CD4-positive, alpha-beta T cell (primary cell): ENCODE data around the gene CMIP. TPM values are rescaled to one million over a fixed set of nuclear protein-coding genes. Genes with fewer than 3 reads are reported as not detected.

Experiments used
- ATAC-seq: fragments of 200-7000 bp; cut with Tn5 transposase; one replicate; pipeline ENCODE4 v1.10.0; 2022; ENCODE audit warnings: mild to moderate bottlenecking; ENCODE audit not compliant: poor library complexity
- CTCF ChIA-PET: fragments of 350-600 bp; sonication (Branson Sonifier 250); formaldehyde crosslinking; loops from one replicate; lab custom pipeline; 2021; ENCODE audit warnings: antibody characterized with exemption, inconsistent platforms; lab: Charles Lee
- POLR2A ChIA-PET: fragments of 350-600 bp; sonication (Branson Sonifier 250); formaldehyde crosslinking; loops from one replicate; lab custom pipeline; 2021; ENCODE audit warnings: antibody characterized with exemption, inconsistent platforms; lab: Charles Lee
- DNase-seq, 14 experiments: peaks; one replicate each; pipeline ENCODE4 v3.0.0-alpha.2; 2013 to 2020; ENCODE audit warnings: mixed read lengths in 2 of 14
- H3K27ac ChIP-seq, 2 donors: one replicate each; pipeline versions ENCODE4 v1.5.1 to v1.7.0; 2013; ENCODE audit warnings: low read length in 2 of 2, low read depth in 1 of 2, mild to moderate bottlenecking in 1 of 2
- H3K27me3 ChIP-seq, 2 experiments: 1 replicate in 1 of 2; 2 replicates in 1 of 2; pipeline versions ENCODE4 v1.6.1 to v1.7.0; 2013; ENCODE audit warnings: low read length in 2 of 2, control low read depth in 1 of 2, mild to moderate bottlenecking in 1 of 2, moderate library complexity in 1 of 2; ENCODE audit not compliant: insufficient read depth in 2 of 2, control insufficient read depth in 1 of 2
- H3K36me3 ChIP-seq: one replicate; pipeline ENCODE4 v1.6.1; 2013; ENCODE audit warnings: low read length, control low read depth; ENCODE audit not compliant: insufficient read depth
- H3K4me1 ChIP-seq: one replicate; pipeline ENCODE4 v1.6.1; 2013; ENCODE audit warnings: low read length, control low read depth; ENCODE audit not compliant: insufficient read depth
- H3K4me3 ChIP-seq: one replicate; pipeline ENCODE4 v1.5.1; 2013; ENCODE audit warnings: mild to moderate bottlenecking, low read length, moderate library complexity
- H3K9me3 ChIP-seq, 2 experiments: 1 replicate in 1 of 2; 2 replicates in 1 of 2; pipeline versions ENCODE4 v1.6.1 to v1.7.0; 2013; ENCODE audit warnings: low read length in 2 of 2, mild to moderate bottlenecking in 2 of 2, control low read depth in 1 of 2, moderate library complexity in 1 of 2; ENCODE audit not compliant: control insufficient read depth in 1 of 2, insufficient read depth in 1 of 2
- H3K27ac Mint-ChIP-seq: one replicate; pipeline ENCODE4 v1.8.0; 2020; ENCODE audit warnings: mixed read lengths
- H3K27me3 Mint-ChIP-seq: one replicate; pipeline ENCODE4 v1.8.0; 2021; ENCODE audit warnings: mixed read lengths
- H3K36me3 Mint-ChIP-seq: one replicate; pipeline ENCODE4 v1.8.0; 2021; ENCODE audit warnings: low read depth, mixed read lengths
- H3K4me1 Mint-ChIP-seq: one replicate; pipeline ENCODE4 v1.8.0; 2021; ENCODE audit warnings: low read depth, mixed read lengths
- H3K4me3 Mint-ChIP-seq: one replicate; pipeline ENCODE4 v1.8.0; 2020; ENCODE audit warnings: mild to moderate bottlenecking, mixed read lengths
- H3K9me3 Mint-ChIP-seq: one replicate; pipeline ENCODE4 v1.8.0; 2020; ENCODE audit warnings: mixed read lengths
- intact Hi-C, 2 experiments: fragments of 100-400 bp; cut with DNase I in 1 of 2; cut with micrococcal nuclease in 1 of 2; formaldehyde crosslinking; loops; one replicate each; pipeline versions ENCODE4 v1.15.1 to v1.9.0; 2023 to 2025; cut with DNase I, micrococcal nuclease
- total RNA-seq, 174 experiments: library from RNA in 2 of 174; stranded (reverse) in 2 of 174; gene quantifications; one replicate each; pipeline ENCODE4 v1.2.3 and lab custom pipeline; 2021 to 2026
- TF ChIP-seq, protein P1 (sequence below): fragments of 200-600 bp; IDR thresholded peaks from one replicate; pipeline ENCODE4 v1.8.0; 2022; ENCODE audit warnings: antibody characterized with exemption, mild to moderate bottlenecking

CMIP gene
- total RNA-seq, 2 experiments from 2014 or later, result 33.5 to 35.3 TPM

DNA sequence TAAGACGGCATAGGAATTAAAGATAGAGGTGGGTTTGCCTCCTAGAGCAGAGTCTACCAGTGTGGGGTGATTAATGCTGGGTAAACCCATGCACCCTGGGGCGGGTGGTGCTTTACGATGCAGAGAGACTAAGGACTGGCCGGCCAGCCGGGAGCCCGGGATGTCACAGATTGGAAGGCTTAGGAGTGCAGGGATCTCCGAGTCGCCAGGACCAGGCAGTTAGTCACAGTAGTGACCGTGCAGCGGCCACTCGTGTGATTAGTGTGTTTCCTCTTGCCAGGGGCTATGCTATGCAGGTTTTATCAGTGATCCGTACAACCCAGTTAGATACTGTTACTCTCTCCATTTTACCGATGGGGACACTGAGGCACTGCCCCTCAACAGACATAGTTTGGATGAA is 10.4 kb downstream of the CMIP start:
- Histone ChIP-seq H3K27me3 (no peaks in the 10 kb centered on the region), H3K9me3 (no peaks in the 10 kb centered on the region), H3K4me1 (peaks cover 49% of the 10 kb centered on the region), H3K27ac (no peak overlapping the region), H3K36me3 (peaks cover 4% of the 10 kb centered on the region), H3K4me3 (no peak overlapping the region)
- no peaks in the 10 kb centered on the region for H3K9me3 Mint-ChIP-seq
- ATAC-seq (no peak), DNase-seq (no peak)
- TF ChIP-seq, protein P1, sequence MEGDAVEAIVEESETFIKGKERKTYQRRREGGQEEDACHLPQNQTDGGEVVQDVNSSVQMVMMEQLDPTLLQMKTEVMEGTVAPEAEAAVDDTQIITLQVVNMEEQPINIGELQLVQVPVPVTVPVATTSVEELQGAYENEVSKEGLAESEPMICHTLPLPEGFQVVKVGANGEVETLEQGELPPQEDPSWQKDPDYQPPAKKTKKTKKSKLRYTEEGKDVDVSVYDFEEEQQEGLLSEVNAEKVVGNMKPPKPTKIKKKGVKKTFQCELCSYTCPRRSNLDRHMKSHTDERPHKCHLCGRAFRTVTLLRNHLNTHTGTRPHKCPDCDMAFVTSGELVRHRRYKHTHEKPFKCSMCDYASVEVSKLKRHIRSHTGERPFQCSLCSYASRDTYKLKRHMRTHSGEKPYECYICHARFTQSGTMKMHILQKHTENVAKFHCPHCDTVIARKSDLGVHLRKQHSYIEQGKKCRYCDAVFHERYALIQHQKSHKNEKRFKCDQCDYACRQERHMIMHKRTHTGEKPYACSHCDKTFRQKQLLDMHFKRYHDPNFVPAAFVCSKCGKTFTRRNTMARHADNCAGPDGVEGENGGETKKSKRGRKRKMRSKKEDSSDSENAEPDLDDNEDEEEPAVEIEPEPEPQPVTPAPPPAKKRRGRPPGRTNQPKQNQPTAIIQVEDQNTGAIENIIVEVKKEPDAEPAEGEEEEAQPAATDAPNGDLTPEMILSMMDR, result no peak
- no peak overlapping the region for H3K27ac Mint-ChIP-seq
- H3K4me3 Mint-ChIP-seq, result no peak overlapping the region
- peaks cover 36% of the 10 kb centered on the region for H3K36me3 Mint-ChIP-seq
- no peaks in the 10 kb centered on the region for H3K27me3 Mint-ChIP-seq
- ChIA-PET POLR2A (no interaction called here), CTCF (no interaction called here)
- intact Hi-C loops, result no loop called here
- H3K4me1 Mint-ChIP-seq, result peaks cover 74% of the 10 kb centered on the region

DNA sequence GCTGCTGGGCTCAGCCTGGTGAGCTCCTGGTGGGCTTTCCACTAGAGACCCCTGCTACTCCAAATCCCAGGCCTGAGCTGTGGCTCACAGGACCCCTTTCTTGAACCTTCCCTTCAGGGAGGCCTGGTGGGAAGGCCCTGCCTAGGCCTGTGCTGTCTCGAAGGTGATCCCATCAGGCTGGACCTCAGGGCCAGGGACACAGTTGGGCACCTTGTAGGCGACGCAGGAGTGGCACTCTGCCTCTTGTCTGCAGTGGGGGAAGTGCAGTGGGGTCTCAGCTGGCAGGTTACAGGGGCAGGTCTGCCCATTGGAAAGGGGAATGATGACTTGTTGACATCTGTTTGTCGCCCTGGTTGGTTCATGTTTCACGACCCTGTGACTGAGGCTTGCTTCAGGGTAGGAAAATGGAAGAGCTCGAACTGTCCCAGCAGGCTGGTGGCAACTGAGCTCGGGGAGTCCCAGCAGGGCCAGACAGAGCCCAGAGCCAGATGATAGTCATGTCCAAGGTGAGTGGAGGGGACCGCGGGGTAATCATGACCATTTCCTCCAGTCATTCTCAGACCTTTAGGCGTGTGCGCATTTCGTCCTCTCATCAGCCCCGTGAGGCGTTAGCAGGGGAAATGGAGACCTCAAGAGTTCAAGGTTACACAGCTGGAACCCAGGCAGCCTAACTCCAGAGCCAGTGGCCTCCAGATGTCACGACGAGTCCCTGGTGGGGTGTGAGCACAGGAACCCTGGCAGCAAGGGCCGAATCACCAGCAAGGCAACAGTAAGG is 11.3 kb downstream of the CMIP start:
- H3K9me3 Mint-ChIP-seq, result no peaks in the 10 kb centered on the region
- H3K4me1 Mint-ChIP-seq, result peaks cover 74% of the 10 kb centered on the region
- Histone ChIP-seq H3K36me3 (peaks cover 6% of the 10 kb centered on the region), H3K9me3 (no peaks in the 10 kb centered on the region), H3K27me3 (no peaks in the 10 kb centered on the region), H3K4me3 (no peak overlapping the region), H3K27ac (no peak overlapping the region), H3K4me1 (peaks cover 55% of the 10 kb centered on the region)
- H3K4me3 Mint-ChIP-seq, result no peak overlapping the region
- peak overlapping the region; percentile 40 for H3K27ac Mint-ChIP-seq
- ChIA-PET CTCF (no interaction called here), POLR2A (no interaction called here)
- TF ChIP-seq, protein P1, result no peak
- DNase-seq (no peak), ATAC-seq (no peak)
- H3K27me3 Mint-ChIP-seq, result no peaks in the 10 kb centered on the region
- intact Hi-C loops, result no loop called here
- peaks cover 41% of the 10 kb centered on the region for H3K36me3 Mint-ChIP-seq

DNA sequence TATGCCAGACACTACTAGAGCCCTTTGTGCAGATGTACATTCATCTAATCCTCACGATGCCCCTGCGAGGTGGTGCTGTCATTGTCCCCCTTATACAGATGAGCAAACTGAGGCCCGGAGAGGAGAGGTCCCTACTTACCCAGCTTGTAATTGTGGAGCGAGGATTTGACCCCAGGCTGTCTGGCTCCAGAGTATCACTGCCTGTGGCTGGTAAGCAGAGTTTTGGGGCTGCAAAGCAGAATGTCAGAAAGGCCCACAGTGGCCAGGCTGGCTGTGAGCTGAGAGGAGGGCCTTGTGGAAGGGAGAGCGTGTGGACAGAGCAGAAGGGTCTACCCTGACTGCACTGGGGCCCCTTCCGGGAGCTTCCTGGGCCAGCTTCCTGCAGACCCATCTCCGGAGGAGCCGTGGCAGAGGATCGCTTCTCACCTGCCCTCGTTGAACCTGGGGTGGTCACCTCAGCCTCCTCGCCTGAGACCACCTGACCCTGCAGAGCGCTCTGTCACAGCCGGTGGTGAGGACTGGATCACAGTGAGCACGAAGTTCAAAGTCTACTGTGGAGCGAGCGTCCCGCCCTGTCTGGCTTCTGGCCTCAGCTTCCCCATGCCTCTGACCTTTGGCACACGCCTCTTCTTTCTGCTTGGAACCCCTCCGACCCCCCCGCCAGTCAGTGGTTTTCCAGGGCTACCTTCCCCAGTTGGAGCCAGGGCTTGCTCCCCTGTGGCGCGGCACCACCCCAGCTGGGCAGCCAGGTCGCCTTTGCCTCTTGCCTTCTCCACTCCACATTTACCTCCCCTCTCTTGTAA is 12.1 kb downstream of the CMIP start:
- DNase-seq (no peak), ATAC-seq (no peak)
- ChIA-PET CTCF (no interaction called here), POLR2A (no interaction called here)
- no peaks in the 10 kb centered on the region for H3K27me3 Mint-ChIP-seq
- peaks cover 51% of the 10 kb centered on the region for H3K4me1 ChIP-seq
- H3K27me3 ChIP-seq, result no peaks in the 10 kb centered on the region
- H3K27ac Mint-ChIP-seq, result peak overlapping the region; percentile 40
- peaks cover 74% of the 10 kb centered on the region for H3K4me1 Mint-ChIP-seq
- H3K36me3 ChIP-seq, result peaks cover 7% of the 10 kb centered on the region
- H3K9me3 Mint-ChIP-seq, result no peaks in the 10 kb centered on the region
- TF ChIP-seq, protein P1, result no peak
- H3K36me3 Mint-ChIP-seq, result peaks cover 41% of the 10 kb centered on the region
- no peak overlapping the region for H3K4me3 ChIP-seq
- H3K4me3 Mint-ChIP-seq, result no peak overlapping the region
- no peaks in the 10 kb centered on the region for H3K9me3 ChIP-seq
- H3K27ac ChIP-seq, result no peak overlapping the region
- intact Hi-C loops, result no loop called here
